ENCODE measurements around the gene CABP2.

DNA sequence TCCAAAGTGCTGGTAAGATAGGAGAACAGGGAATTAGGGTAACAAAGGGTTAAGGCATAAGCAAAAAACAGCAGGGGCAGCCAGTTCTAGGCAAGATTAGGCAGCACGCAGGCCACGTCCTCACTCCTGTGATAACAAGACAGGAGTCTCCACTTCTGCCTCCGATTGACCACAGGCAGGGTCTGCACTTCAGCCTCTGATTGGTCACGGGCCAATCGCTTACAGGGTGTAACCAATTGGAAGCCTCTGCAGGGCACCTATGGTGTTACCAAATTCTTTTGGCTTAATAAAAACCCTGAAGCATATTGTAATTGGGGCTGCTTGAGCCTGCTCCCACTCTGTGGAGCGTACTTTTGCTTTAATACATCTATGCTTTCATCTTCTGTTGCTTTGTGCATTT, 48.2 kb upstream of the CABP2 start:
- TF ChIP-seq POLR2A (IDR thresholded peaks at IDR 0.05; ENCODE audit: low read length), result no peak
- no peak for TF ChIP-seq GATA1 (IDR thresholded peaks at IDR 0.05; ENCODE audit: low read depth, low read length)
